Lower leg skin (tissue), 4 donors: ENCODE data around the gene CKS1B. TPM values are rescaled to one million over a fixed set of nuclear protein-coding genes. Genes with fewer than 3 reads are reported as not detected.
A peak's percentile ranks its signal among the peaks of the same experiment; 100 is the strongest.

Experiments
- DNase-seq, 2 donors: peaks; one replicate each; pipeline ENCODE4 v3.0.0-alpha.2; 2019; ENCODE audit warnings: low spot score in 2 of 2
- H3K4me3 ChIP-seq: fragments of 200-600 bp; sonication (generic); 2 replicates; pipeline ENCODE4 v1.5.1; 2017; ENCODE audit warnings: mild to moderate bottlenecking, low read depth; ENCODE audit not compliant: poor library complexity, severe bottlenecking
- CTCF ChIP-seq, 3 donors: fragments of 450-650 bp; IDR thresholded peaks; one replicate each; pipeline ENCODE4 v1.5.1; 2016; ENCODE audit warnings: antibody characterized with exemption in 3 of 3, mild to moderate bottlenecking in 3 of 3, moderate library complexity in 2 of 3
- POLR2A ChIP-seq, 2 donors: fragments of 450-650 bp; IDR thresholded peaks; one replicate each; pipeline ENCODE4 v1.6.1; 2016 to 2017; ENCODE audit warnings: antibody characterized with exemption in 2 of 2, mild to moderate bottlenecking in 1 of 2, moderate library complexity in 1 of 2
- WGBS, 2 donors: methylation state at CpG; one replicate each; pipeline ENCODE4 v1.1.5; 2018; 5-methylcytosine and 5-hydroxymethylcytosine counted together
- intact Hi-C: fragments of 100-400 bp; cut with DNase I; formaldehyde crosslinking; loops from one replicate; pipeline ENCODE4 v1.15.0; 2023; ENCODE audit warnings: low total_unique reads
- total RNA-seq, 4 donors: library from RNA; depleted of rRNA; stranded (reverse); fragments of >200 nt; gene quantifications; one replicate each; pipeline ENCODE4 v1.1.0, GENCODE V29; 2016

Gene CKS1B
- total RNA-seq, 4 donors from 2014 or later: 40.0 to 58.7 (median 45.3) TPM

GRCh38 chr1:155003766-155004351 lies 29.4 kb downstream of the CKS1B start:
- H3K4me3 ChIP-seq: peak overlapping the region; percentile 66
- TF ChIP-seq POLR2A (IDR thresholded peaks at IDR 0.05) (no peak), CTCF (IDR thresholded peaks at IDR 0.05) (no peak)
- WGBS, 2 donors: 1% methylated on average over 15 of the region's 34 CpGs
- peak in 1 of 2 donors; percentile 95 for DNase-seq
- intact Hi-C loops: no loop called here

GRCh38 chr1:155004352-155005075 lies 30.0 kb downstream of the CKS1B start:
- 16 to 19% methylated on average over 5 of the region's 5 CpGs for WGBS, 2 donors

GRCh38 chr1:155005076-155006011 lies 30.9 kb downstream of the CKS1B start:
- DNase-seq: peak; percentile 73 to 94
- intact Hi-C loops: no loop called here
- TF ChIP-seq CTCF (IDR thresholded peaks at IDR 0.05) (no peak), POLR2A (IDR thresholded peaks at IDR 0.05) (no peak)
- no peak overlapping the region for H3K4me3 ChIP-seq
- 15 to 19% methylated on average over 15 to 17 of the region's 17 CpGs for WGBS, 2 donors

More at GRCh38 chr1:155004352-155005075, 30.0 kb downstream of the CKS1B start:
- DNase-seq: peak in 1 of 2 donors; percentile 86
- intact Hi-C loops: no loop called here
- H3K4me3 ChIP-seq: peak overlapping the region; percentile 66
- no peak for TF ChIP-seq POLR2A (IDR thresholded peaks at IDR 0.05)
- TF ChIP-seq CTCF (IDR thresholded peaks at IDR 0.05): no peak

- 35 to 38% methylated on average over 2 of the region's 2 CpGs for WGBS, 2 donors
- intact Hi-C loops: no loop called here
- H3K4me3 ChIP-seq: no peak overlapping the region
- peak in 1 of 2 donors; percentile 85 for DNase-seq
- TF ChIP-seq POLR2A (IDR thresholded peaks at IDR 0.05) (no peak), CTCF (IDR thresholded peaks at IDR 0.05) (no peak)
Observed at GRCh38 chr1:155006601-155007101, 32.2 kb downstream of the CKS1B start.

- peak in 1 of 2 donors; percentile 89 for DNase-seq
- TF ChIP-seq CTCF (IDR thresholded peaks at IDR 0.05): no peak
- no peak overlapping the region for H3K4me3 ChIP-seq
- intact Hi-C loops: no loop called here
- WGBS, 2 donors: 29 to 50% methylated on average over 6 of the region's 6 CpGs
Observed at GRCh38 chr1:155007251-155007828, 32.9 kb downstream of the CKS1B start.
